Esophagus muscularis mucosa (tissue), 3 donors: ENCODE measurements around the gene CSTF2T.

ENCODE experiments used
- POLR2A ChIP-seq: fragments of 450-650 bp; IDR thresholded peaks from one replicate; pipeline ENCODE4 v1.6.1; 2017; ENCODE audit warnings: antibody characterized with exemption, moderate library complexity, mild to moderate bottlenecking, low read depth
- TF ChIP-seq, protein P1 (sequence below), 3 experiments: fragments of 200-600 bp in 2 of 3; fragments of 450-650 bp in 1 of 3; sonication (generic) in 2 of 3; IDR thresholded peaks; one replicate each; pipeline ENCODE4 v1.5.1; 2017 to 2019; ENCODE audit warnings: antibody characterized with exemption in 3 of 3, mild to moderate bottlenecking in 2 of 3, moderate library complexity in 1 of 3

DNA sequence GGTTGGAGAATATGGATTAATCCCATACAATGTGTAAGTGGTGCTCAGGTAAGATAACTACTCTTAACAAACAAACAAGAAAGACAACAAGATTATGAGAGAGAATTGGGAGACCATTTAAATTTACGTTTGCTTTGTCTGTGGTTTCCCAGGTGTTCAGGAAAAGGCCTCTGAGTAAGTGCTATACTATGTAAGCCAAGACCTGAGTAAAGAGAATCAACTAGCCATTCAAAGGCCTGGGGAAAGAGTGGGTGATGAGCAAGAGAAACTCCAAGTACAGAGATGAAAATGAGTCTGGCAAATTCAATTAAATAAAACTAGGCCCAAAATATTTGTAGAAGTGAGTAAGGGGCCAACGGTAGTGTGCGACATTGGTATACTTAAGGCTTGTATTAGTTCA is 9.9 kb downstream of the CSTF2T start:
- no peak for TF ChIP-seq POLR2A
- TF ChIP-seq, protein P1, sequence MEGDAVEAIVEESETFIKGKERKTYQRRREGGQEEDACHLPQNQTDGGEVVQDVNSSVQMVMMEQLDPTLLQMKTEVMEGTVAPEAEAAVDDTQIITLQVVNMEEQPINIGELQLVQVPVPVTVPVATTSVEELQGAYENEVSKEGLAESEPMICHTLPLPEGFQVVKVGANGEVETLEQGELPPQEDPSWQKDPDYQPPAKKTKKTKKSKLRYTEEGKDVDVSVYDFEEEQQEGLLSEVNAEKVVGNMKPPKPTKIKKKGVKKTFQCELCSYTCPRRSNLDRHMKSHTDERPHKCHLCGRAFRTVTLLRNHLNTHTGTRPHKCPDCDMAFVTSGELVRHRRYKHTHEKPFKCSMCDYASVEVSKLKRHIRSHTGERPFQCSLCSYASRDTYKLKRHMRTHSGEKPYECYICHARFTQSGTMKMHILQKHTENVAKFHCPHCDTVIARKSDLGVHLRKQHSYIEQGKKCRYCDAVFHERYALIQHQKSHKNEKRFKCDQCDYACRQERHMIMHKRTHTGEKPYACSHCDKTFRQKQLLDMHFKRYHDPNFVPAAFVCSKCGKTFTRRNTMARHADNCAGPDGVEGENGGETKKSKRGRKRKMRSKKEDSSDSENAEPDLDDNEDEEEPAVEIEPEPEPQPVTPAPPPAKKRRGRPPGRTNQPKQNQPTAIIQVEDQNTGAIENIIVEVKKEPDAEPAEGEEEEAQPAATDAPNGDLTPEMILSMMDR (IDR thresholded peaks at IDR 0.05), result no peak
